CD4-positive, alpha-beta memory T cell (primary cell): Measurements from ENCODE around the gene RFTN1. TPM values are rescaled to one million over a fixed set of nuclear protein-coding genes. Genes with fewer than 3 reads are reported as not detected.

ENCODE experiments used
- CTCF ChIA-PET: fragments of 350-600 bp; sonication (Branson Sonifier 250); formaldehyde crosslinking; loops from one replicate; lab custom pipeline; 2021; ENCODE audit warnings: inconsistent platforms; ENCODE audit not compliant: partially characterized antibody; lab: Charles Lee
- POLR2A ChIA-PET: fragments of 350-600 bp; sonication (Branson Sonifier 250); formaldehyde crosslinking; loops from one replicate; lab custom pipeline; 2021; ENCODE audit not compliant: partially characterized antibody; lab: Charles Lee
- DNase-seq, 5 donors: peaks; one replicate each; pipeline versions ENCODE4 v3.0.0 to v3.0.0-alpha.2; 2020 to 2022; ENCODE audit warnings: mixed read lengths in 1 of 5
- H3K27ac ChIP-seq: one replicate; pipeline ENCODE4 v1.7.0; 2013; ENCODE audit warnings: low read depth, low read length
- H3K27me3 ChIP-seq: 2 replicates; pipeline ENCODE4 v1.7.0; 2013; ENCODE audit warnings: mild to moderate bottlenecking, low read length, moderate library complexity; ENCODE audit not compliant: insufficient read depth
- H3K36me3 ChIP-seq: 2 replicates; pipeline ENCODE4 v1.7.0; 2013; ENCODE audit warnings: mild to moderate bottlenecking, low read length, moderate library complexity; ENCODE audit not compliant: insufficient read depth
- H3K4me1 ChIP-seq: 2 replicates; pipeline ENCODE4 v1.7.0; 2013; ENCODE audit warnings: mild to moderate bottlenecking, low read length, moderate library complexity; ENCODE audit not compliant: insufficient read depth
- H3K4me3 ChIP-seq, 2 donors: one replicate each; pipeline ENCODE4 v1.7.0; 2013; ENCODE audit warnings: low read length in 2 of 2, mild to moderate bottlenecking in 1 of 2
- H3K9me3 ChIP-seq, 2 donors: one replicate each; pipeline ENCODE4 v1.7.0; 2013; ENCODE audit warnings: low read length in 2 of 2, control low read depth in 1 of 2; ENCODE audit not compliant: control insufficient read depth in 1 of 2
- H3K27ac Mint-ChIP-seq, 7 donors: one replicate each; pipeline ENCODE4 v1.8.0; 2020 to 2021; ENCODE audit warnings: mixed read lengths in 7 of 7, mild to moderate bottlenecking in 6 of 7, inconsistent platforms in 3 of 7, moderate library complexity in 3 of 7
- H3K27me3 Mint-ChIP-seq, 2 donors: one replicate each; pipeline ENCODE4 v1.8.0; 2020 to 2021; ENCODE audit warnings: mixed read lengths in 2 of 2
- H3K36me3 Mint-ChIP-seq, 2 donors: one replicate each; pipeline ENCODE4 v1.8.0; 2020 to 2021; ENCODE audit warnings: mixed read lengths in 2 of 2, inconsistent platforms in 1 of 2, mild to moderate bottlenecking in 1 of 2
- H3K4me1 Mint-ChIP-seq, 4 donors: one replicate each; pipeline ENCODE4 v1.8.0; 2020 to 2021; ENCODE audit warnings: mixed read lengths in 4 of 4, mild to moderate bottlenecking in 1 of 4
- H3K4me3 Mint-ChIP-seq, 8 donors: one replicate each; pipeline ENCODE4 v1.8.0; 2020 to 2021; ENCODE audit warnings: mixed read lengths in 8 of 8, mild to moderate bottlenecking in 7 of 8, moderate library complexity in 6 of 8, inconsistent platforms in 3 of 8
- H3K9me3 Mint-ChIP-seq, 8 donors: one replicate each; pipeline ENCODE4 v1.8.0; 2020 to 2021; ENCODE audit warnings: mixed read lengths in 8 of 8, mild to moderate bottlenecking in 5 of 8, inconsistent platforms in 3 of 8, moderate library complexity in 1 of 8
- intact Hi-C: fragments of 100-400 bp; cut with micrococcal nuclease; formaldehyde crosslinking; loops from one replicate; pipeline ENCODE4 v1.15.1; 2023
- polyA plus RNA-seq, 2 donors: library from polyadenylated mRNA; unstranded; fragments of 300-500 nt; fragmentation: Illumina TruSeq; gene quantifications; one replicate each; pipeline ENCODE4 v1.2.3, GENCODE V29; 2021
- total RNA-seq, 2 experiments: library from RNA; stranded (reverse); gene quantifications; one replicate each; pipeline ENCODE4 v1.2.3, GENCODE V29; 2021

RFTN1 gene
- total and polyA plus RNA-seq, 4 experiments from 2014 or later = 38.3 to 59.7 (median 52.0) TPM

DNA sequence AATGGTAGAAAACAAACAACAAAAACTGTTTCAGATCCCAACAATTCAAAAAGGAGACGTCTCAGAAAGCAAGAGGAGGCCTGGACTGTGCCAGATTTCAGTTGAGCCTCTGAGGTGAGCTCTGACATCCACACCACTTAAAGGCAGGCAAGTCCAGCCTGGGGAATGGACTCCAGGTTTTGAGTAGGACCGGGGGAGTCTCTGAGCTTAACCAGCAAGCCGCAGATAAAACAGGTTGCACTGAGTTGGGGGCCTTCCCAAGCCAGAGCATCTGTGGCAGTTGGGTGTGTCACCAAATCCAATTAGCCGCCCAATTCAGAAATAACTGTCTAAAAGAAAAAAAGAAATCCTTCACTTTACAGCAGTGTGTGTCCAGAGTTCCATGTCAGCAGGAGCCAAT is 193.8 kb downstream of the RFTN1 start:
- Histone ChIP-seq H3K27ac (peak overlapping the region; percentile 31), H3K36me3 (peaks cover 74% of the 10 kb centered on the region), H3K4me1 (peaks cover 57% of the 10 kb centered on the region), H3K4me3 (no peak overlapping the region), H3K27me3 (no peaks in the 10 kb centered on the region), H3K9me3 (no peaks in the 10 kb centered on the region)
- intact Hi-C loops = loop anchor here (1.0 kb wide), 5 partner anchors 10 to 231 kb away; no protein-coding TSS in a partner anchor
- POLR2A ChIA-PET = interaction anchor here (0.9 to 14.2 kb wide), 9 partner anchors 8 to 54 kb away, joined by 3 to 361 read pairs (median 9); partner anchors contain the start of genes DPH3 and OXNAD1
- no peak for DNase-seq
- peak overlapping the region; percentile 87 to 95 (median 93) for H3K27ac Mint-ChIP-seq
- CTCF ChIA-PET = interaction anchor here (0.7 to 16.2 kb wide), 19 partner anchors 9 to 230 kb away, joined by 3 to 488 read pairs (median 6); partner anchors contain the start of genes DPH3 and OXNAD1
- peaks cover 54 to 90% of the 10 kb centered on the region in 2 donors for H3K36me3 Mint-ChIP-seq
- peak overlapping the region in 4 of 8 donors; percentile 17 to 80 (median 26) for H3K4me3 Mint-ChIP-seq
- H3K4me1 Mint-ChIP-seq = peaks cover 48 to 79% (median 59%) of the 10 kb centered on the region in 4 donors
- H3K27me3 Mint-ChIP-seq = no peaks in the 10 kb centered on the region
- H3K9me3 Mint-ChIP-seq = no peaks in the 10 kb centered on the region

DNA sequence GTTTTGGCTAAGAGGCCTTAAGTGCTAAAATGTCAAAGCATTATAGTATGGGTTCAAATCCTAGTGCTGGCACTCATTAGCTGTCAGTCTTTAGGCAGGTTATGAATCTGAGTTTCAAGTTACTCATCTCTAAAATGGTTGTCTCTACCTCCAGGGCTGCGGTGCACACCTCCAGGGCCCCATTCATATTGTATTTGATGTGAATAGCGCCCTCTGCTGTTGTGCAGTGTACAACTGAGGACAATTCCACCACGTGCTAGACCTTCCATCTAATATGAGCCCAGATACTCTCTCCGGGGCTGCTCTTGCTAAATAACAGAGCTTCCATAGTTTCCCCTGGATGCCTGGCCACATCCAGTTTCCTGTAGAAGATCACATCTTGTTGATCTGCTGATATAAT is 194.2 kb downstream of the RFTN1 start:
- CTCF ChIA-PET = interaction anchor here (0.7 to 16.2 kb wide), 19 partner anchors 9 to 231 kb away, joined by 3 to 488 read pairs (median 7); partner anchors contain the start of genes DPH3 and OXNAD1
- no peaks in the 10 kb centered on the region for H3K9me3 Mint-ChIP-seq
- peak overlapping the region in 6 of 8 donors; percentile 17 to 80 (median 36) for H3K4me3 Mint-ChIP-seq
- intact Hi-C loops = loop anchor here (1.0 kb wide), 5 partner anchors 10 to 231 kb away; no protein-coding TSS in a partner anchor
- Histone ChIP-seq H3K9me3 (no peaks in the 10 kb centered on the region), H3K36me3 (peaks cover 73% of the 10 kb centered on the region), H3K27me3 (no peaks in the 10 kb centered on the region), H3K4me3 (no peak overlapping the region), H3K4me1 (peaks cover 61% of the 10 kb centered on the region), H3K27ac (peak overlapping the region; percentile 31)
- peaks cover 53 to 79% (median 63%) of the 10 kb centered on the region in 4 donors for H3K4me1 Mint-ChIP-seq
- peaks cover 55 to 91% of the 10 kb centered on the region in 2 donors for H3K36me3 Mint-ChIP-seq
- POLR2A ChIA-PET = interaction anchor here (0.9 to 14.2 kb wide), 9 partner anchors 8 to 54 kb away, joined by 3 to 361 read pairs (median 9); partner anchors contain the start of genes DPH3 and OXNAD1
- peak; percentile 79 to 89 (median 81) for DNase-seq
- no peaks in the 10 kb centered on the region for H3K27me3 Mint-ChIP-seq
- peak overlapping the region; percentile 87 to 95 (median 93) for H3K27ac Mint-ChIP-seq

DNA sequence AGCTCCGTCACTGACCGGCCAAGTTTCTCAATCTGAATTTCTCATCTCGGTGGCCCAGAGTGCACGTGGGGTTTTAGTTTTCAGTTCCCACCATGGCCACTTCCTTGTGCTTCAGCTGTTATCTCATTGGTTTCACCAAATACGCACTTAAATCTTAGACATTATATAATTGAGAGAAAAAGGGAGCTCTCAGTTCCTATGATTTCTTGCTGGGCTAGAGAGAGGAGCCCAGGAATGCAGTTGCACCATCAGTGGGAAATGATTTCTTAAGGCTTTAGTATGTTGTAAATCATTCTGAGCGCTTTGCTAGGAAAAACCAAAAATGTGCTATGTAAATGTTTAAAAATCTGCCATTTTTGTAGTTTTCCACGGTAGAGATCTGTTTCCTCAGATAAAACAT is 195.3 kb downstream of the RFTN1 start:
- peak overlapping the region; percentile 74 to 95 (median 90) for H3K27ac Mint-ChIP-seq
- Histone ChIP-seq H3K27me3 (no peaks in the 10 kb centered on the region), H3K4me3 (no peak overlapping the region), H3K36me3 (peaks cover 78% of the 10 kb centered on the region), H3K9me3 (no peaks in the 10 kb centered on the region), H3K4me1 (peaks cover 73% of the 10 kb centered on the region), H3K27ac (peak overlapping the region; percentile 31)
- ChIA-PET POLR2A (interaction anchor here (1.3 to 14.2 kb wide), 5 partner anchors 14 to 53 kb away, joined by 6 to 361 read pairs (median 62); partner anchors contain the start of genes DPH3 and OXNAD1), CTCF (interaction anchor here (0.6 to 16.2 kb wide), 8 partner anchors 14 to 749 kb away, joined by 3 to 488 read pairs (median 37); partner anchors contain the start of genes DPH3 and OXNAD1)
- peaks cover 64 to 82% (median 72%) of the 10 kb centered on the region in 4 donors for H3K4me1 Mint-ChIP-seq
- intact Hi-C loops = no loop called here
- H3K9me3 Mint-ChIP-seq = no peaks in the 10 kb centered on the region
- no peaks in the 10 kb centered on the region for H3K27me3 Mint-ChIP-seq
- peak overlapping the region in 4 of 8 donors; percentile 23 to 54 (median 38) for H3K4me3 Mint-ChIP-seq
- DNase-seq = no peak
- H3K36me3 Mint-ChIP-seq = peaks cover 48 to 90% of the 10 kb centered on the region in 2 donors

DNA sequence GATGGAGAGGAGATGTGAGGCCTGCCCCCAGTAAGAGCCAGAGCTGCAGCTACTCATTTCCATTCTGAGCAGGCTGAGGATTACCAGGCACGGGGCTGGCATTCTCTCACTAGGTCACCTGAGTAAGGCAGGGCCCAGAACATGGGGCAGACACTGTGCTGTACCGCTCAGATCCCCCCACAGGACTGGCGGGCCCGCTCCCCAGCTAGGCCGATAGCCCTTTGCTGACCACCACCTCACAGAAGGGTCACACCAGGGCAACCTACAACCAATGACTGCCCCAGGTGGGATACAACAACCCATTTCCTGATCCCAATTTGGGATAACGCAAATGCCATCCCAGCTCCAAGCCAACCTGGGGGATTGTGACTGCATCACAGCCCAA is 195.9 kb downstream of the RFTN1 start:
- H3K27ac ChIP-seq = peak overlapping the region; percentile 3

DNA sequence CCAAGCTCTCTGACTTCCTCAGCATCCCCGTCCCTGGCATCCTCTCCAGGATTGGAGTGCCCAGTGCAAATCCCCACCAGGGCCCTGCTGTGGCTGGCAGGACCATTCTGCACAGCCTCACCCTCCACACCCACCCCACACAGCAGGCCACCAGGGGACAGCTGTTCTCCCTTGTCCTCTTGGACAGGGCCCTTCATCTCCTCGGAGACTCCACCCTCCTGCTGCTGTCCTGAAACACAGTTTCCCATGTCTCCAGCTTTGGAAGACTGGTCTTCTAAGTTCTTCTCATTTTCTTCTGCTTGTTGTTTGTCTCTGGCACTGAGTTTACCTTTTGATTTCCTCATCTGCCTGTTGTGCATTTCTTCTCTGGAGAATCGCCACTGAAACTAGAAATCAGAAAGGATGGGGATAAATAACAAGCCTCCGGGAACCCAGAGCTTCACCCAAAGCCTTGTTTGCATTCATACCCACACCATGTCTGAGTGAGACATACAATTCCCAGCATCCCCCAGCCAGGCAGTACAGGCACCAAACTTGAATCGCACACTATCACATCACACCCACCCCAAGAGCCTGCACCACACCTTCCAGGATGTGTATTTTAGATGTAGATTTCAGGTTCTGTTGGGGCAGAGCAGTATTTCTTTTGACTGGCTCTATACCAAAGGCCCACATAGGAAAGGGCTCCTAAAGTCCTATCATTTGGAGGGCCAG is 196.5 kb downstream of the RFTN1 start:
- Mint-ChIP-seq H3K4me3 (peak overlapping the region in 7 of 8 donors; percentile 9 to 79 (median 58)), H3K27me3 (no peaks in the 10 kb centered on the region), H3K36me3 (peaks cover 50 to 86% of the 10 kb centered on the region in 2 donors), H3K4me1 (peaks cover 73 to 92% (median 82%) of the 10 kb centered on the region in 4 donors), H3K27ac (peak overlapping the region; percentile 69 to 95 (median 85)), H3K9me3 (peaks cover 0 to 1% (median 0%) of the 10 kb centered on the region in 8 donors)
- Histone ChIP-seq H3K4me1 (peaks cover 84% of the 10 kb centered on the region), H3K27ac (peak overlapping the region; percentile 3), H3K27me3 (no peaks in the 10 kb centered on the region), H3K36me3 (peaks cover 68% of the 10 kb centered on the region), H3K4me3 (no peak overlapping the region), H3K9me3 (no peaks in the 10 kb centered on the region)
- ChIA-PET POLR2A (interaction anchor here (0.8 to 14.2 kb wide), 8 partner anchors 12 to 195 kb away, joined by 3 to 361 read pairs (median 14); partner anchors contain the start of genes DPH3 and OXNAD1), CTCF (interaction anchor here (1.6 to 16.2 kb wide), 5 partner anchors 13 to 49 kb away, joined by 4 to 488 read pairs (median 132); partner anchors contain the start of genes DPH3 and OXNAD1)
- no peak for DNase-seq
- intact Hi-C loops = no loop called here

More for the DNA sequence above, 195.9 kb downstream of the RFTN1 start:
- Mint-ChIP-seq H3K27ac (peak overlapping the region; percentile 81 to 95 (median 85)), H3K9me3 (no peaks in the 10 kb centered on the region), H3K4me1 (peaks cover 68 to 88% (median 77%) of the 10 kb centered on the region in 4 donors), H3K27me3 (no peaks in the 10 kb centered on the region), H3K4me3 (peak overlapping the region in 6 of 8 donors; percentile 9 to 79 (median 45)), H3K36me3 (peaks cover 48 to 87% of the 10 kb centered on the region in 2 donors)
- ChIA-PET POLR2A (interaction anchor here (1.0 to 14.2 kb wide), 6 partner anchors 13 to 52 kb away, joined by 3 to 361 read pairs (median 42); partner anchors contain the start of genes DPH3 and OXNAD1), CTCF (interaction anchor here (0.6 to 16.2 kb wide), 9 partner anchors 13 to 748 kb away, joined by 3 to 488 read pairs (median 19); partner anchors contain the start of genes DPH3 and OXNAD1)
- no peak for DNase-seq
- intact Hi-C loops = no loop called here
- Histone ChIP-seq H3K9me3 (no peaks in the 10 kb centered on the region), H3K4me1 (peaks cover 79% of the 10 kb centered on the region), H3K4me3 (no peak overlapping the region), H3K36me3 (peaks cover 73% of the 10 kb centered on the region), H3K27me3 (no peaks in the 10 kb centered on the region)

DNA sequence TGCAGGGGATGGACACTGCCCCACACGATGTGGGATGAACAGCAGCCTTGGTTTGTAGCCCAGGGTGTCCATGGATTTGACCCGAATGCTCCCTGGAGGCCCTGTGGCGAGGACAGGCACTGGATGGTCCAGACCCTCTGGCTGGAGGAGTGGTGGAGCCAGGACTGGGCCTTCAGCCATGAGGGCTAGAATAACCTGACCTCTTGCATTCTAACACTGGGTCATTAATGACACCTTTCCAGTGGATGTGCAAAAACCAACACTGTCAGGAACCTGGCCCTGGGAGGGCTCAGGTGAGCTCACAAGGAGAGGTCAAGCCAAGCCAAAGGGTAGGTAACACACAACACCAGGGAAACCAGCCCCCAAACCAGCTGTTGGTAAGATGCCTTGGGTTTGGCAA is 197.1 kb downstream of the RFTN1 start:
- Mint-ChIP-seq H3K27me3 (no peaks in the 10 kb centered on the region), H3K9me3 (peaks cover 0 to 1% (median 0%) of the 10 kb centered on the region in 8 donors), H3K4me3 (peak overlapping the region in 3 of 8 donors; percentile 21 to 79 (median 58)), H3K36me3 (peaks cover 55 to 86% of the 10 kb centered on the region in 2 donors), H3K4me1 (peaks cover 79 to 96% (median 86%) of the 10 kb centered on the region in 4 donors), H3K27ac (peak overlapping the region; percentile 69 to 95 (median 85))
- Histone ChIP-seq H3K4me3 (no peak overlapping the region), H3K9me3 (no peaks in the 10 kb centered on the region), H3K27ac (no peak overlapping the region), H3K4me1 (peaks cover 90% of the 10 kb centered on the region), H3K27me3 (no peaks in the 10 kb centered on the region), H3K36me3 (peaks cover 62% of the 10 kb centered on the region)
- CTCF ChIA-PET = interaction anchor here (1.6 to 16.2 kb wide), 5 partner anchors 12 to 48 kb away, joined by 4 to 488 read pairs (median 132); partner anchors contain the start of genes DPH3 and OXNAD1
- DNase-seq = no peak
- intact Hi-C loops = no loop called here
- POLR2A ChIA-PET = interaction anchor here (0.8 to 14.2 kb wide), 7 partner anchors 12 to 196 kb away, joined by 3 to 361 read pairs (median 21); partner anchors contain the start of genes DPH3 and OXNAD1
